ENCODE results near the gene CDH23.
A peak's percentile ranks its signal among the peaks of the same experiment; 100 is the strongest.

Gene CDH23

GRCh38 chr10:71606257-71607081, 209.7 kb downstream of the CDH23 start:
- H3K27ac ChIP-seq = no peak overlapping the region
- no peak for TF ChIP-seq ZFX (IDR thresholded peaks at IDR 0.05; ENCODE audit: borderline replicate concordance)
- no peak for TF ChIP-seq CTCF (IDR thresholded peaks at IDR 0.05)

DNA sequence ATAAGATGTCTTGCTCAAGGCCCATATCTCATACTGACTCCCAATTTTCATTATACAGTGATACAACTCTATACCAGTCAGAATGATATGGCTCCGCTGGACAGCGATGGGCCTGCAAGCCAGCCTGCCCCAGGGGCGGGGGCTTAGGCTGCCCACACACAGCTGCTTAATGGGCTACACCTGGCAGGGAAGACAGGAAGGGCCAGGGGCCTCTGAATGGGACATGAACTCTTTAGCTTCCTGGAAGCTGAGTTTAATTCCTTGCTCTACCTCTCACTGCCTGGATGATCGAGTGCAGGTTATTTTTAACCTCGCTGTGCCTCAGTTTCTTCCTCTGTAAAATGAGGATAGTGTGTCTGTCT, 210.3 kb downstream of the CDH23 start:
- no peak overlapping the region for H3K27ac ChIP-seq
- no peak for TF ChIP-seq ZFX (IDR thresholded peaks at IDR 0.05; ENCODE audit: borderline replicate concordance)
- no peak for TF ChIP-seq CTCF (IDR thresholded peaks at IDR 0.05)

DNA sequence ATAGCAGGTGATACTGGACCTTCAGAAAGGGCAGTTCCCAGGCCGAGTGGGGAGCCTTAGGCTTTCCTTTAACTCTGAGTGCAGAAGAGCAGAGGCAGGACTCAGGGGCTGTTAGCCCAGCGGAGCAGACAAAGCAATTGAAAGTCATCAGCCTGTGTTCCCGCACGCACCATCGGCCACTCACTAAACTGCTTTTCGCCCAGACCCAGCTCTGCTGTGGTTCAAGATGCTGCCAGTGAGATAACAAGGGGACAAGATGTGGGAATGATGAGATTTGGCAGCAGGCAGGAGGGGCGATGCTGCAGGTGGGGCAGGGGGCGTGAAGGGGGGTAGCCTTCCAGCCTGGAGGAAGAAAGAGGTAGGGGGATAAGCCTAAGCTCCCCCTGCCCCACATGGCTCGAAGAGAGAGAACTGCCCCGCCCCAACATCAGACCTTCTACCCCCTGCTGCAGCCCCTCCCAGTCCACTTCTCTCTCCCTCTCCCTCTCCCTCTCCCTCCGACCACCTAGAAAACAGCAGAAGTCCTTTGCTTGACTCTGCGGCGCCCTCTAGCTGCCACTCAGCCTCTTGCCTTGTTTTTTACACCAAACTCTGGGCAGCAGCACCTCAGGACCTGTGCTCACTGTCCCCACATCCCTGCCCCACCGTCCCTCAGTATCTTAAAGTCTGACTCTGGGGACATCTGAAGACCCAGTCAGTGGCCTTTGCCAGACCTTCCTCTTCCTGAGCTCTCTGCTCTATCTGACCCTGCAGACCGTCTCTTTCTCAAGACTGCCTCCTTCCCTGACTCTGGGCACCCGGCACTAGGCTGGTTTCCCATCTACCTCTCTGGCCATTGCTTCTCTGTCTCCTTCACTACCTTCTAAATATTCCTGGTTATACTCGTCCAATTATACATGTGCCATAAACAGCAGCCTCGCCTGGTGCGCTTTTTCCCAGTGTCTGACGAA, 212.4 kb downstream of the CDH23 start:
- TF ChIP-seq CTCF (IDR thresholded peaks at IDR 0.05) (peak; percentile 92), ZFX (IDR thresholded peaks at IDR 0.05; ENCODE audit: borderline replicate concordance) (no peak)
- H3K27ac ChIP-seq = no peak overlapping the region

DNA sequence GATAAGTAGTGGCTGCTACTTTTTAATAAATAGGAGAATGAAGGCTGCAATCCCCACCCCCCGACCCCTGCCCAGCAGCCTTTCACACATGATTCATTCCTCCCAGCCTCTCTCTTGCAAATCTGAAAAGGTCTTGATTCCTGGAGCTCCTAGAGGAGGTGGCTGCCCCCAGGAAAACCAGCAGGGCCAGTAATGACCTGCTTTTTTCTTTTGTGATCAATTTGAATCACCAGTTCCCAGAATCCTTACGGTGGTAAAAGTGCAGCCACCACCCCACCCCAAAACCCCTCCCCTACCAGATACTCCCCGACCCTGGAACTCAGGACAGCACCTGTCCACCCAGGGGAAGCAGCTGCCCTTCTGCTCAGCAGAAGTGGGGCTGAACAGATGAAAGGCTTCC, 213.9 kb downstream of the CDH23 start:
- no peak for TF ChIP-seq ZFX (IDR thresholded peaks at IDR 0.05; ENCODE audit: borderline replicate concordance)
- no peak for TF ChIP-seq CTCF (IDR thresholded peaks at IDR 0.05)
- H3K27ac ChIP-seq = no peak overlapping the region

GRCh38 chr10:71611131-71611530, 214.4 kb downstream of the CDH23 start:
- H3K27ac ChIP-seq = no peak overlapping the region
- TF ChIP-seq ZFX (IDR thresholded peaks at IDR 0.05; ENCODE audit: borderline replicate concordance) = no peak
- no peak for TF ChIP-seq CTCF (IDR thresholded peaks at IDR 0.05)

- no peak overlapping the region for H3K27ac ChIP-seq
- no peak for TF ChIP-seq CTCF (IDR thresholded peaks at IDR 0.05)
- TF ChIP-seq ZFX (IDR thresholded peaks at IDR 0.05; ENCODE audit: borderline replicate concordance) = no peak
Observed at GRCh38 chr10:71611709-71612422, 215.1 kb downstream of the CDH23 start.

All from 22Rv1 (cell line).